Inflammatory macrophage (primary cell): ENCODE data around the gene ITGB5.
A peak's percentile ranks its signal among the peaks of the same experiment; 100 is the strongest.
"Not testable (repeated sequence)": the region's sequence is repeated elsewhere in the genome, so short reads cannot be mapped to it uniquely, and the experiment has no call there.

Experiments
- DNase-seq, 2 donors: peaks; one replicate each; pipeline ENCODE4 v3.0.0-alpha.2; 2020 to 2022

The ITGB5 gene

DNA sequence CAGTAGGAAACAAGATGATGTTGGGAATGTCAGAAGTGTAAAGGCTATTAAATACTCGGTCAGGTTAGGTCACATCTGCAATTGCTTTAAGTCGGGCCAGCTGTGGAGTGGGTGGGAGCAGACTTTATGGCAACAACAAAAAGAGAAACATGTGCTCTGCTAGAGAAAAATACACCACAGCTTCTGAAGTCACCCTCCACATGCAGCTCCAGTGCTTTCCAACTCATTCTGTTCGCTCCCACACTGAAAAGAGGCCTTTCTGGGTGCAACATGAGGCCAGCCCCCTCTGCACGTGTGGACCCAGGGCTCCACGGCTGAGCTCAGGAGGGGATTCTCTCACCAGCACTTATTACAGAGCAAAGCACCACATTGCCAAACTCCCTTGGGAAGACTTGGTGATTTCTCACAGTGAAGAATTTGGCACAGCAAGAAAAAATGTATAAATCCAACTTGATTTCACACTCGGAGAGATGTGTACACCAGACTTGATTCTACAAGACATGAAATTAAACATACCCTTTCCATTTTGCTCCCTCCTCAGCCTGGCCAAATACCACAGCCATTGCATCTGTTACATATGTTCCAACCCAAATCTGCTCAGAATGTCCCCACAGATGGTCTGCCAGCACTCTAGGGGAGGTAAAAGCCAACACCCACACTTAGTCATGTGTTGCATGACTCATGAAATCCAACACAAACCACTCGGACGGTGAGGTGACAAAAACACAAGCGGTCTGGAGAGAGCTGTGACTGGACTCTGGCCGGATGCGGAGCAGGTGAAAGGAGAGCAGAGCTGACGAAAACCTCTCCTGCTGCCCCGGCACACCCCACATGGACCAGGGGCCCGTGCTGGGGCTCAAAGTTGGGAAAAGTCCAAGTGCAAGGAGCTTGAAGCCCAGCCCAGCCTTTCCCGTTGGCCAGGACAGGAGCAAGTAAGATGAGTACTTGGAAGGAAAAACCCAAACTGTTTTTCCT lies 74.6 kb downstream of the ITGB5 start:
- peak in 1 of 2 donors; percentile 49 for DNase-seq

- DNase-seq: no peak
Observed at GRCh38 chr3:124811436-124811835, 75.7 kb downstream of the ITGB5 start.

GRCh38 chr3:124810970-124811369 lies 76.2 kb downstream of the ITGB5 start:
- DNase-seq: no peak

DNA sequence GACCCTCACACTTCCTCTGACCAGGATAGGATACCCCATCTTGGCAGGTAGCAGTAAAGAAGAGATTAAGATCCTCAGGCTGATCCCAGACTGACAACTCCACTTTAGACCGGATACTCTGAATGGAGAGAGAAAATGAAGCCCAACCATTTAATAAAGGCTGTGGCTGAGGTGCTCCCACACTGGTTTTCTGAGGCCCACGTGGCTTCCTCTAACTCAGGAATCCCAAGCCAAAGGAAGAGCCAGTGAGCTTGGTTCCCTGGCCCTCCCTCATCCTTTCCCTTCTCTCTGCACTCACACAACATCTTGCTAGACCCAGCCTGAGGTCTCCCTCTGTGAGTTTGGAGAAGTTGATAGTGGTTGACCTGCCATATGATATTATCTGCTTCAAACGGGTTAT lies 78.1 kb downstream of the ITGB5 start:
- DNase-seq: no peak

GRCh38 chr3:124805671-124806070 lies 81.5 kb downstream of the ITGB5 start:
- DNase-seq: no peak

DNA sequence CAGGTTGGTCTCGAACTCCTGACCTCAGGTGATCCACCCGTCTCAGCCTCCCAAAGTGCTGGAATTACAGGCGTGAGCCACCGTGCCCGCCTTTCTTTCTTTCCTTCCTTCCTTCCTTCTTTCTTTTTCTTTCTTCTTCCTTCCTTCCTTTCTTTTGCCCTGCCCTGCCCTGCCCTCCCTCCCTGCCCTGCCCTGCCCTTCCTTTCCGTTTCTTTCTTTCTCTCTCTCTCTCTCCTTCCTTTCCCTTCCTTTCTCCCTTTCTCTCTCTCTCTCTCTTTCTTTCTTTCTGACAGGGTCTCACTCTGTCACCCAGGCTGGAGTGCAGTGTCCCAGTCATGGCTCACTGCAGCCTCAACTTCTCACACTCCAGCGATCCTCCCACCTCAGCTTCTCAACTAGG lies 82.3 kb downstream of the ITGB5 start:
- no peak for DNase-seq

DNA sequence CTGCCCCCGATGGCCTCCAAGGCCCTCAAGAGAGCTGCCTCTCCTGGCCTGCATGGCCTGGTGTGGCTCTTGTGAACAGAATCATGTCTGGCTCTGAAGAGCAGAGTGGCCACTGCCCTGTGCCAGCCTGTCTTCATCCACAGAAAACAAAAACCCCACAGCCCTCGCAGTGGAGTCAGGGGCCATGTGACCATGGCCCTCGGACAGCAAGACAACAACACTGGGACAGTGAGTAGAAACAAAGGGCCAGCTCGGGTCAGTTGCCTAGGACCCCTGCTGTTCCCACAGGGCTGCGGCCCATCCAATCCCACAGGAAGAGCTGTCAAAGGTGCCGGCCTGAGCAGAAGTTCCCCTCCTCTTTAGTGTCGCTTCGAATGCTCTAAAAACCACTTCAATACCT lies 84.5 kb downstream of the ITGB5 start:
- DNase-seq: no peak

GRCh38 chr3:124802061-124802698 lies 85.0 kb downstream of the ITGB5 start:
- no peak for DNase-seq

DNA sequence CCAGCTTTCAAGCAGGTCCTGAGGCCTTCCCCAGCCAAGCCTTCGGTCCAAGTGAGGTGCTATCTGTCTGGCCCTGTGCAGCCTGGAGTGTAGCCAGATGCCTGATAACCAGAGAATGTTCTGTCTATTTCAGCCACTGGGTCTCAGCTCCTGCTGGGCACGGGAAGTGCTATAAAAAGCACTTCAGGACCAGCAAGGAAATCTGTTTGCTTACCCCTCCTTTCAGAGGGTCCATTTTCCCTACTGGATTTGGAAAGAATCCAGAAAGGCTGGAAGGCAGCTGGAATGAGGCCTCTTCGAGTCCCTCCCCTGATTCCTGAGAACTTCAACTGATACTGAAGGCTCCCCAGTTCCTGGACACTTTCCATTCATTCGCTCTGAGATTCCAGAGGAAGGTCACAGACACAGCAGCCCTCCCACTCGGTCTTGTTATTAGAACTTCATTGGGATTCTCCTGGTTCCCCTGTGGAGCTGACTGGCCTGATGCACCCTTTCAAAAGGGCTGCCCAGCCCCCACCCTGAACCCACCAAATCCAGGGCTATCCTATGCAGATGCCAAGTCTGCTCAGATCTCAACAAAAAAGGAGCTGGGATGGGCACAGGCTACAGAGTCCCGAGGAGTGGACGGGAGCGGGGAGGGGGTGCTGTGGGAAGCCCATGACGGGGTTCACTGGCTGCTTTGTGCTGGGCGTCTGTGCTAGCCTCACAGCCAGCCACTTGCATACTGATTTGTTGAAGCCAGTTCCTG lies 86.5 kb downstream of the ITGB5 start:
- no peak for DNase-seq

GRCh38 chr3:124800076-124800475 lies 87.1 kb downstream of the ITGB5 start:
- DNase-seq: no peak

DNA sequence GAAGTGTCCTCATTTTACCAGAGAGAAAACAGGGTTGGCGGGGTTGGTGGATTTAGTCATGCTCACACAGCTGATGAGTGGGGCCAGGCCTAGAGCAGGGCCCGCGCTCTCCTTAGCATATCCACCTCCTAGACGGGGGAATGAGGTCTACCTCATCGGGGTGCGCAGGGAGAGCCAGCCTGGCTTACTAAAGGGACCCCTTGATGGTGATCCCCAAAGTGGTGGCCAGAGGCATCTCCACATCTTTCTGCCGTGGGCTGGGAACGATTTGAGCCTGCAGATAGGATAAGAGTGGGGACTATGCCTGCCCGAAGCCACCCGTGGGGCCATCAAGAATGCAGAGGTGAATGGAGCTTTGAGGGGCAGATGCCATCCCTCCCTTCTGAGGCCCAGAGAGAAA lies 87.5 kb downstream of the ITGB5 start:
- no peak for DNase-seq

DNA sequence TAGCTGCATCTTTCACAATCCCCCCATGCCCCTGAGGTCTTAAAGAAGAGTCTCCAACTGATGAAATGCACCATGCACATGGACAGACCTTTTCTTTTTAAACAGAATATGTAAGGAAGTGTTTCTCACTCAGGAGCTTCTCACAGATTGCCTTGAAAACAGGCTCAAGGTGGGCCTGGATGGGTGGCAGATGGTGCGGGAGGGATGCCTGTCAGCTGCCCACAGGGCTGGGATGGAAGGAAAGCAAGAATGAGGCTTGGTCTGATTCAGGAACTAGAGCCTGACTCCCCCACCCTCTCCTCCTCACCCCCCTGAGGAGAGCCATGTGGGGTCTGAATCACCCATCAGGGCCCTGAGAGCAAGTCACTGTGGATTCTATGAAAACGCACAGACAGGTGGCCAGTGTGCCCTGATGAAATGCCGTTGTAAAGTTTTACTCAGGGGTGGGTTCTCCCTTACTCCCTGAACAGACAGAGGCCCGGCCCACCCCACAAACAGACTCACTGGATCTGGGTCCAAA lies 89.7 kb downstream of the ITGB5 start:
- DNase-seq: no peak

- no peak for DNase-seq
Observed at GRCh38 chr3:124796477-124796876, 90.7 kb downstream of the ITGB5 start.

DNA sequence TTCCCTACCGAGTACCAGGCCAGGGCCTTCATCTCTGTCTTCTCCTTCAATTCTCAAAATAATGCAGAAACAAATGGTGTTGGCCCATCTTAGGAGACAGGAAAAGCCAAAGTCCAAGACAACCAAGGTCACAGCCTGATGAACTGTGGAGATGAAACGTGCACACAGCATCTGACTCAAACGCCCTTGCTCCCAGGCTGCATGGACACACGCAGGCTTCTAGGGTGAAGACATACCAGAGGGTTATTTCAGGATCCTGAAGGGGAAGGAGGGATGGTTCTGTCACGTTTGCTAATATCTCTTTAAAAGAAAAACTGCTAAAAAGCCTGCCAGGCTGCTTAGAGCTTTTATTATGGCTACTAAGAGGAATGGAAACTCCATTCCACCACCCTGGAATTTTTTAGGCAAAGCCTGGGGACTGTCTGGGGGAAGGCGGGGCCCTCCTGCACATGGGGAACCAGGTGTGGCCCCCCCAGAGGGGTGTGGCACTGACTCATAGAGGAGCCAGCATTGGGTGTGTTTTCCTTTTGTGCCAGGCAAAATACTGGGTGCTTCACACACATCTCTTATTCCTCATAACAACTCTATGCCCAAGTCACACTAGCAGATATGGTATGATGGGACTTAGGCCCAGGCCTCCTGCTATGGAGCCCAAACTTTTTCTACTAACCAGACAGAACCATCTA lies 94.0 kb downstream of the ITGB5 start:
- peak in 1 of 2 donors; percentile 33 for DNase-seq

- DNase-seq: no peak
Observed at GRCh38 chr3:124792341-124793040, 94.7 kb downstream of the ITGB5 start.

DNA sequence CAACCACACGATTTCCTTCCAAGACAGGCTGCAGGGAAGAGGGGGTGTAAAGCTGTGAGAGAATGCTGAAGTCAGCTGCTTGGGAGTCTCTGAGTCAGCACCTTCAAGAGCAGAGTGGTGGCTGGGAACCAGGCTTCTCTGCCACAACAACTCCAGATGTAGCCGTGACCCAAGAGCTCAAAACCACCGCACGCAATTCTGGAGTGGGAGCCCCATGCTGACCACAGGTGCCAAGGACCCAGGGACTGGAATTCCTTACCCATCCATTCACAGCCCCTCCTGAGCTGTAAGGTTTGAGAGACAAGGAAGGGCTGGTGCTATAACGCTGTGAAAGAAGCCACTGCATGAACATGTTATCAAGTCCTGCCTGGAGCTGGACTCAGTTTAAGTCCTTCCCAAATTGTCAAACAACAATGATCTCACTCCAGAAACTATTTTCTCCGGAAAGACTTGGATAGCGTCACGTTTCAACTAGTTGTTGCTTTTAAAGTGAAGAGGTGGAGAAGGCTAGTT lies 95.5 kb downstream of the ITGB5 start:
- DNase-seq: peak in 1 of 2 donors; percentile 37

GRCh38 chr3:124791142-124791541 lies 96.0 kb downstream of the ITGB5 start:
- DNase-seq: no peak

- not testable (repeated sequence) for DNase-seq
Observed at GRCh38 chr3:124789103-124789502, 98.1 kb downstream of the ITGB5 start.

- DNase-seq: no peak
Observed at GRCh38 chr3:124788254-124788745, 98.9 kb downstream of the ITGB5 start.

DNA sequence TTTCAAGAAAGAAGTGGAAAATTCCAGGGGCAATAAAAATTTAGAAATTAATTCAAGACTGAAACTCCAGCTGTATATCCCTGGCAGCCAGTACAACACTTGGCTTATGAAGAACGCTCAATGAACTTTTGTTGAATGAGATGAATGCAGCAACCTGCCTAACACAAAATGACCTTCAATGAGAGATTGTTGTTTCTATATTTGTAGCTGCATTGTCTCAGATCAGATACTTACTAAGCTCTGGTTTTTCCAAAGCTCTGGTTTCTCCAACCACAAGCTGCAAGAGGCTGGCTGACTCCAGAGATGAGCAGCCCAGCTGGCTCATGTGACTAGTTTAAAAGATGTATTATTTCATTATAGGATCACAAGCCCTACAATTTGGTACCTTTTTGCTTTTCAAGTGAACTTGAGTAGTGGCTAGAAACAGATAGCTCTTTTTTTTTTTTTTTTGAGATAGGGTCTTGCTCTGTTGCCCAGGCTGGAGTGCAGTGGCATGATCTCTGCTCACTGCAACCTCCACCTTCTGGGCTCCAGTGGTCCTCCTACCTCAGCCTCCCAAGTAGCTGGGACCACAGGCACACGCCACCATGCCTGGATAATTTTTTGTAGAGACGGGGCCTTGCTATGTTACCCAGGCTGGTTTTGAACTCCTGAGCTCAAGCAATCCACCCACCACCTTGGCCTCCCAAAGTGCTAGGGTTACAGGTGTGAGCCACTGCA lies 99.5 kb downstream of the ITGB5 start:
- DNase-seq: no peak
